Left ventricle myocardium superior (tissue), 1 donor: ENCODE results near the gene TPT1. TPM values are rescaled to one million over a fixed set of nuclear protein-coding genes. Genes with fewer than 3 reads are reported as not detected.
"Not testable (repeated sequence)": the region's sequence is repeated elsewhere in the genome, so short reads cannot be mapped to it uniquely, and the experiment has no call there.

Experiments
- ATAC-seq: fragments of 200-7000 bp; cut with Tn5 transposase; one replicate; pipeline ENCODE4 v1.9.1; 2020; ENCODE audit warnings: mild to moderate bottlenecking, moderate library complexity
- DNase-seq: peaks from one replicate; pipeline ENCODE4 v3.0.0-alpha.2; 2020
- intact Hi-C: fragments of 100-400 bp; cut with micrococcal nuclease; formaldehyde crosslinking; loops from one replicate; pipeline ENCODE4 v1.11.0; 2022
- long read RNA-seq: library from polyadenylated mRNA; unstranded; transcript quantifications from one replicate; pipeline ENCODE4 v2.0.0, GENCODE V29; 2021
- total RNA-seq: library from RNA; stranded (reverse); fragmentation: NEBNext Ultra II Directional; extraction: Animal tissue kit (Norgen Biotek cat#: 25700); gene quantifications from one replicate; pipeline ENCODE4 v1.2.1, GENCODE V29; 2021
- donor health status: DM: no; HTN: yes; CAD: no; lungs with severe emphysema.

TPT1 gene
- 4,849 TPM for total RNA-seq
- long read RNA-seq, full-length matches to known transcripts = 1,893 of 1,999 reads
- long read RNA-seq, partial matches to known transcripts = 29 of 1,999 reads
- long read RNA-seq, other reads (novel, unspliced or antisense) = 77 of 1,999 reads

- intact Hi-C loops = no loop called here
- ATAC-seq (peak; percentile 90), DNase-seq (peak; percentile 99)
Observed at GRCh38 chr13:45341034-45341798, at the start of gene TPT1. TPT1 (minus strand) TSS chr13:45341183; CDS start chr13:45341069, 114 bp downstream.

DNA sequence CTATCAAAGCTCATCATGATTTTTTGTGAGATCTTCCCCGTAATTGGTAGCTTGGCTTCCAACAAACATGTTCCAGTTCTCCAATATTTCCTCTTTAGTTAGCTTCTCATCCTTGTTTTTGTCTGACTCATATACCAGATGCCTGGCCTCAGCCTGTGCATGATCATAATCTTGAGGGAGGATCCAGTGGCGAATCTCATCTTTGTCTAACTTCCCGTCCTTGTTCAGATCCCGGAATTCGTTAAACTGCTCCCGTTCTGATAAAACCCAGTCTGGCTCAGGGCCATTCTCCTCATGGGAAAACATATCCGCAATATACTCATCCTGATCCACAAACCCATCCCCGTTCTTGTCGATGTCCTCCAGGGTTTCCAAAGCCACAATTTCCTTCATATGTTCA, 49.4 kb upstream of the TPT1 start:
- intact Hi-C loops, ATAC-seq, DNase-seq: not testable (repeated sequence)

DNA sequence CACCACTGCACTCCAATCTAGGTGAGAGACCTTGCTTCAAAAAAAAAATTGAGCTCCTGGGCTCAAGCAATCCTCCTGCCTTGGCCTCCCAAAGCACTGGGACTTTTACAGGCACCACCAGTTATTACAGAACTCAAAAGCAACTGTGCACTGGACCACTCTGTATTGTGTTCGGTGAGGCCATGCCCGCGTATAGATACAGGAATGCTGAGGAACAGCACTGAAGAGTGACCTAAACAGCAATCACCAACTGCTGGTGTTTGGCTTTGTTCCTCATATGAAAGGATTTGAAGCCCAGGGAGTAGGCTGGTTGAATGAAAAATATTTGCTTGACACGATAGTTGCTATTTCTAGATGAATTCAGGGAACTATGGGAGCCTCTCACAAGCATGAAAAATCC, 47.7 kb upstream of the TPT1 start:
- ATAC-seq (no peak), DNase-seq (no peak)
- intact Hi-C loops = no loop called here

DNA sequence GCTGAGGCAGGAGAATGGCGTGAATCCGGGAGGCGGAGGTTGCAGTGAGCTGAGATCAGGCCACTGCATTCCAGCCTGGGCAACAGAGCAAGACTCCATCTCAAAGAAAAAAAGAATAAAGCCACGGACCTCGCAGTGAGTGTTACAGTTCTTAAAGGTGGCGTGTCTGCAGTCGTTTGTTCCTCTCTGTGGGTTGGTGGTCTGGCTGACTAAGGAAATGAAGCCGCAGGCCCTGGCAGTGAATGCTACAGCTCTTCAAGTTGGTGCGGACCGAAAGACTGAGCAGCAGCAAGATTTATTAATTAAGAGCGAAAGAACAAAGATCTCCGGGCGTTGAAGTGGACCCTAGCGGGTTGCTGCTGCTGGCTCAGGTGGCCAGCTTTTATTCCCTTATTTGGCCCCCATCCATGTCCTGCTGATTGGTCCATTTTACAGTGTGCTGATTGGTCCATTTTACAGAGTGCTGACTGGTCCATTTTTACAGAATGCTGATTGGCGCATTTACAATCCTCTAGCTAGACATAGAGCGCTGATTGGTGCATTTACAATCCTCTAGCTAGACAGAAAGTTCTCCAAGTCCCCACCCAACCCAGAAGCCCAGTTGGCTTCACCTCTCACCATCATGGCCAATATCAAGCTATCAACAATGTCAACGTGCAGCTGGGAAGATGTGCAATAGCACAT, 46.1 kb upstream of the TPT1 start:
- ATAC-seq, DNase-seq, intact Hi-C loops: not testable (repeated sequence)

DNA sequence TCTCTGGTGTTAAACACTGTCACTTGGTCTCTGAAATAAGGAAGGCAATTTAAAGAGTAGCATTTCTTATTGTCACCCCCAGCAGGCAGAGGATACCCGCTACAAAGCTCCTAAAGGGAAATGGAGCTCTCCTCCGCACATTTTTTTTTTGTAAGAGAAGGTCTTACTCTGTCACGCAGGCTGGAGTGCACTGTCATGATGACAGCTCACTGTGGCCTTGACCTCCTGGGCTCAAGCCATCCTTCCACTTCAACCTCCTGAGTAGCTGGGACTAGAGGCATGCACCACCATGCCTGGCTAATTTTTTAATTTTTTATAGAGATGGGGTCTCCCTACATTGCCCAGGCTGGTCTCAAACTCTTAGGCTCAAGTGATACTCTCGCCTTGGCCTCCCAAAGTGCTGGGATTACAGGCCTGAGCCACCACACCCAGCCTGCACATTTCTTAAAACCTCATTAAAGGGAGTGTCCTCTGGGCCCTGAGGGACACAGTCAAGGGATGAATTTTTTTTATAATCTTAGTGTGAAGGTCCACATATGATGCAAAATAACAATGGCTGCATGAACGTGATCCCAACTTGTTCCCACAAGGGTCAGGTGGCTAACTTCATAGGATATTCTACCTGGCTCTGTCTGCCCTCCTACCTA, 45.0 kb upstream of the TPT1 start:
- peak; percentile 72 for ATAC-seq
- intact Hi-C loops = no loop called here
- DNase-seq = no peak

DNA sequence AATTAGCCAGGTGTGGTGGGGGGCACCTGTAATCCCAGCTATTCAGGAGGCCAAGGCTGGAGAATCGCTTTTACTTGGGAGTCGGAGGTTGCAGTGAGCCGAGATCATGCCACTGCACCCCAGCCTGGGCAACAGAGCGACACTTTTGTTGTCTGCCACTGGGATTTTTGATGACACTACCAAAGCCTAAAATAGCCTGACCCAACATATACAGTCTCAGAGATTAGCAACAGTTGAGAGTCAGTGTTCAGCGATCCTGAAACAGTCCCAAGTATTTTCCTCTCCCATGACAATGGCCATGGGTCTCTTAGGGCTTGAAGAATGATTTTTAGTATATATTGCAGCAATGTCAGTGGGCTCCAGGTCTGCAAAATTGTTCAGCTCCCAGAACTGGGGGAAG, 44.3 kb upstream of the TPT1 start:
- intact Hi-C loops = no loop called here
- ATAC-seq = peak; percentile 60
- DNase-seq = no peak

GRCh38 chr13:45384474-45385174, 43.6 kb upstream of the TPT1 start:
- no peak for DNase-seq
- intact Hi-C loops = no loop called here
- ATAC-seq = no peak

DNA sequence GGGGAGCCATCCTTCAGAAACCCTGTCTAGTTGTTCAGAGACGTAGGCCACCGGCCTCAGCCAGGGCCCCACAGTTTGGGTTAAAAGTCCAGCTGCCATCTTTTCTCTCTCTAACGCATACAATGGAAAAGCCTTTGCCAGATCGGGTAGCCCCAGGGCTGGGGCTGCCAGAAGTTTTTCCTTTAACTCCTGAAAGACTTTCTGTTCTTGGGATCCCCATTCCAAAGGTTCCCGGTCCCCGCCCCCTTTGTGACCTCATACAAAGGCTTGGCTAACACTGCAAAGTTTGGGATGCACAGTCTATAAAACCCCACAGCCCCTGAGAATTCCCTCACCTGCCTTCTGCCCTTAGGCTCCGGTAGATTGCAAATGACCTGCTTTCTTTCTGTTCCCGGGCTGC, 41.8 kb upstream of the TPT1 start:
- DNase-seq, intact Hi-C loops, ATAC-seq: not testable (repeated sequence)

DNA sequence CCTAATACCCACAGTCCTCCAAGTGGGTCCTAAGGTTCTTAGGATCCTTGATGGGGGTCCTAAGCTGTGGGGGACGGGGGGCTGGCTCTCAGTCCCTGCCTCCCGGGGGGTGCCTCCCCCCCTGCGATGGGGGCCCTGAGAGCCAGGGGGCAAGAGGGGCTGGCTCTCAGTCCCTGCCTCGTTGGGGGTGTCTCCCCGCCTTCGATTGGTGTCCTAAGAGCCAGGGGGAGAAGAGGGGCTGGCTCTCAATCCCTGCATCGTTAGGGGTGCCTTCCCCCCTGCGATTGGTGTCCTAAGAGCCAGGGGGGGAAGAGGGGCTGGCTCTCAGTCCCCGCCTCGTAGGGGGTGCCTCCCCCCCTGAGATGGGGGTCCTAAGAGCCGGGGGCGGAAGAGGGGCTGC, 40.2 kb upstream of the TPT1 start:
- no peak for ATAC-seq
- intact Hi-C loops = no loop called here
- DNase-seq = no peak

DNA sequence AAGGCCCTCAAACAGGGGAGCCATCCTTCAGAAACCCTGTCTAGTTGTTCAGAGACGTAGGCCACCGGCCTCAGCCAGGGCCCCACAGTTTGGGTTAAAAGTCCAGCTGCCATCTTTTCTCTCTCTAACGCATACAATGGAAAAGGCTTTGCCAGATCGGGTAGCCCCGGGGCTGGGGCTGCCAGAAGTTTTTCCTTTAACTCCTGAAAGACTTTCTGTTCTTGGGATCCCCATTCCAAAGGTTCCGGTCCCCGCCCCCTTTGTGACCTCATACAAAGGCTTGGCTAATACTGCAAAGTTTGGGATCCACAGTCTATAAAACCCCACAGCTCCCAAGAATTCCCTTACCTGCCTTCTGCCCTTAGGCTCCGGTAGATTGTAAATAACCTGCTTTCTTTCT, 39.7 kb upstream of the TPT1 start:
- intact Hi-C loops, DNase-seq, ATAC-seq: not testable (repeated sequence)

GRCh38 chr13:45379516-45379915, 38.5 kb upstream of the TPT1 start:
- intact Hi-C loops, ATAC-seq, DNase-seq: not testable (repeated sequence)

- DNase-seq, intact Hi-C loops, ATAC-seq: not testable (repeated sequence)
Observed at GRCh38 chr13:45378786-45379185, 37.8 kb upstream of the TPT1 start.

DNA sequence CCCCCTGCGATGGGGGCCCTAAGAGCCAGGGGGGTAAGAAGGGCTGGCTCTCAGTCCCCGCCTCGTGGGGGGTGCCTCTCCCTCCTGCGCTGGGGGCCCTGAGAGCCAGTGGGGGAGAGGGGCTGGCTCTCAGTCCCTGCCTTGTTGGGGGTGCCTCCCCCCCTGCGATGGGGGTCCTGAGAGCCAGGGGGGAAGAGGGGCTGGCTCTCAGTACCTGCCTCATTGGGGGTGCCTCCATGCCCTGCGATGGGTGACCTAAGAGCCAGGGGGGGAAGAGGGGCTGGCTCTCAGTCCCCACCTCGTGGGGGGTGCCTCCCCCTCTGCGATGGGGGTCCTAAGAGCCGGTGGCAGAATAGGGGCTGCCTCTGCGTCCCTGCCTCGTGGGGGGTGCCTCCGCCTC, 36.3 kb upstream of the TPT1 start:
- DNase-seq, intact Hi-C loops: not testable (repeated sequence)

GRCh38 chr13:45376651-45377050, 35.7 kb upstream of the TPT1 start:
- ATAC-seq, intact Hi-C loops, DNase-seq: not testable (repeated sequence)

More for the DNA sequence above, 36.3 kb upstream of the TPT1 start:
- ATAC-seq = not testable (repeated sequence)

DNA sequence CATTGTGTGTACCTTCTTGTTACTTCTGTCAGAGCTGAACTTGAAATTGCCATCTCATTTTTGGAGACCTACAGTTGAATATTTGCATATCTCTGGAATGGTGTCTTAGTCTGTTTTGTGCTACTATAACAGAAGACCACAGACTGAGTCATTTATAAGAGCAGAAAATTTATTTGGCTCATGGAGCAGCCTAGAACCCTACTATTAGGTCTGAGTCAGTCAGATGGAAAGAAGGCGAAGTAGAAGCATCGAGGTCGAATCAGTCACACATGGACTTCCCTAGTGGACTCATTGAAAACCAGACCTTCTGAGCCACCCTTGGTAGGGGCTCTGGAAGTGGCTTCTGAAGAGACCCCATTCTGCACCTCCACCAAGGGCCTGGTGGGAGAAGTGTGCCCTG, 33.9 kb upstream of the TPT1 start:
- DNase-seq (no peak), ATAC-seq (no peak)
- intact Hi-C loops = no loop called here

- DNase-seq = no peak
- no peak for ATAC-seq
Observed at GRCh38 chr13:45373162-45373547, 32.2 kb upstream of the TPT1 start.

GRCh38 chr13:45372189-45373161, 31.5 kb upstream of the TPT1 start:
- intact Hi-C loops = no loop called here
- DNase-seq = no peak
- ATAC-seq = peak; percentile 18

More at GRCh38 chr13:45373162-45373547, 32.2 kb upstream of the TPT1 start:
- intact Hi-C loops = no loop called here

DNA sequence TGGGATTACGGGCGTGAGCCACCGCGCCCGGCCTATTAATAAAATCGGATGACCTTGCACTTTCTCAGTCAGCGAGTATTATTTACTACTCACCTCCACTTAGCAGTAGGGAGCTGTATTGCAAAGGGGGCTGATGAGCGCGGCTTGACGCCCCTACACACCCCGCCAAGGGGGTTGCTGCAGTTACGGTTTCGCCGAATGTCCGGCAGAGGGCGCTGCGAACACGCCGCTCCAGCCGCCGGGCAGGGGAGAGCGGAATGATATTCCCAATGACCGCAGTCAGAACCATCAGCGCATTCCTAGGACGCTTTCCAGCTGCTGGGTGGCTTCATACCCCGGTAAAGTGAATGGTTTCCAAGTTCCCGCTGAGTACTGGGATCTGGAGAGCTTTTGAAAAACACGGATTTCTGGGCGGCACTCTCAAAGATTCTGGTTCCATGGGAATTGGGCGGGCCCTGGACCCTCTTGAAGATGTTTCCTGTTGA, 30.0 kb upstream of the TPT1 start:
- intact Hi-C loops = no loop called here
- ATAC-seq (peak; percentile 89), DNase-seq (peak; percentile 83)
